ENCODE measurements around the gene DHRSX.
"Not testable (repeated sequence)": the region's sequence is repeated elsewhere in the genome, so short reads cannot be mapped to it uniquely, and the experiment has no call there.

- not testable (repeated sequence) for TF ChIP-seq CTCF, POLR2A, POLR2AphosphoS5 (IDR thresholded peaks at IDR 0.05)
Measured at GRCh38 chrX:2241496-2241895, 259.3 kb downstream of the DHRSX start.

Measured in prostate gland (tissue), 2 donors.